GM21786 (cell line): ENCODE data around the gene SLC26A4.

Experiments
- ATAC-seq: cut with Tn5 transposase; IDR thresholded peaks from one replicate; pipeline ENCODE4 v1.9.1; 2021; ENCODE audit not compliant: unreplicated experiment

The SLC26A4 gene

GRCh38 chr7:107743567-107744344 lies 83.1 kb downstream of the SLC26A4 start, which contains the start of gene CBLL1:
Gene CBLL1, plus strand, starts transcription at chr7:107744142. Its CDS starts 22 bp downstream, at chr7:107744164.
- ATAC-seq: peak; percentile 86

- ATAC-seq: peak; percentile 31
Measured at GRCh38 chr7:107744345-107744750, 83.7 kb downstream of the SLC26A4 start.

- no peak for ATAC-seq
Measured at GRCh38 chr7:107746006-107746405, 85.4 kb downstream of the SLC26A4 start.

- no peak for ATAC-seq
Measured at GRCh38 chr7:107751113-107751512, 90.5 kb downstream of the SLC26A4 start.

- no peak for ATAC-seq
Measured at GRCh38 chr7:107754642-107755041, 94.0 kb downstream of the SLC26A4 start.

GRCh38 chr7:107758667-107759066 lies 98.0 kb downstream of the SLC26A4 start:
- ATAC-seq: no peak

GRCh38 chr7:107767391-107767790 lies 106.8 kb downstream of the SLC26A4 start:
- ATAC-seq: no peak
